ENCODE results near the gene DYRK1A. TPM values are rescaled to one million over a fixed set of nuclear protein-coding genes. Genes with fewer than 3 reads are reported as not detected.

DYRK1A gene
- total RNA-seq, 1 donor from 2014 or later = 72.9 TPM

GRCh38 chr21:37408464-37409193 lies 42.1 kb downstream of the DYRK1A start:
- intact Hi-C loops (cut with DNase I) = no loop called here
- DNase-seq (ENCODE audit: low spot score) = no peak

GRCh38 chr21:37410639-37411038 lies 44.1 kb downstream of the DYRK1A start:
- intact Hi-C loops (cut with DNase I) = no loop called here
- DNase-seq (ENCODE audit: low spot score) = no peak

GRCh38 chr21:37412603-37413360 lies 46.2 kb downstream of the DYRK1A start:
- no peak for DNase-seq (ENCODE audit: low spot score)
- intact Hi-C loops (cut with DNase I) = no loop called here

- no peak for DNase-seq (ENCODE audit: low spot score)
- intact Hi-C loops (cut with DNase I) = no loop called here
Measured at GRCh38 chr21:37413553-37414291, 47.1 kb downstream of the DYRK1A start.

GRCh38 chr21:37414292-37415253 lies 48.0 kb downstream of the DYRK1A start:
- intact Hi-C loops (cut with DNase I) = loop anchor here (5.0 kb wide), 1 partner anchor 32 kb away; no protein-coding TSS in a partner anchor
- no peak for DNase-seq (ENCODE audit: low spot score)

DNA sequence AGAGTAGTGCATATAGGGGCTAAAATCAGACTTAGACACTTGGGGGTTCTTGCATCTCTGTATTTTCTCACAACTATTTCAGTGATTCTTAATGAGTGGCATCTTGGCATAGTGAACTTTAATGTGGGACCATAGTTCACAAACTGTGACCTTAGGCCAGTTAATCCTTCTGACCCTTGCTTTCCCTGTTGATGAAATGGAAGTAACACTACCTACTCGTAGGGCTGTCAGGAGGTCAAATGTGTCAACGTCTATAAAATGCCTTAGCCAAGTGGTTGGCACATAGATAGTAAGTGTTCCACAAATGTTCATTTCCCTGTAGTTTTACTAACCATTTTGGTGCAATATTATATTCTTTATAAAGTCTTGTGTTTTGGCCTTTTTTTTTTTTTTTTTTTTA lies 49.4 kb downstream of the DYRK1A start:
- DNase-seq (ENCODE audit: low spot score) = no peak
- intact Hi-C loops (cut with DNase I) = loop anchor here (5.0 kb wide), 1 partner anchor 34 kb away; no protein-coding TSS in a partner anchor

DNA sequence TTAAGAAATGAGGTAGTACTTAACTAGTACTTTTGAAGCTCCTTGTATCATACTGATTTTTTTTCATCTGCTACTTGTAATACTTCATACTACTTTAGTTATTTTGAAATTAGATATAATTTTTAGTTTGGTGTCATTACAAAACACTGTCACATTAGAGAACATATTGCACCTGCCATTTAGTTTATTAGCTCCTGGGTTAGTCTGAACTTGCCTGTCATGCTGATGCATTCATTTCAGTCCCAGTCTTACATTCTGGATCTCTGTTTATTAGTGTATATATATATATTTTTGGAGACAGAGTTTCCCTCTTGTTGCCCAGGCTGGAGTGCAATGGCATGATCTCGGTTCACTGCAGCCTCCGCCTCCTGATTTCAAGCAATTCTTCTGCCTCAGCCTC lies 50.3 kb downstream of the DYRK1A start:
- intact Hi-C loops (cut with DNase I) = loop anchor here (5.0 kb wide), 1 partner anchor 35 kb away; no protein-coding TSS in a partner anchor
- no peak for DNase-seq (ENCODE audit: low spot score)

DNA sequence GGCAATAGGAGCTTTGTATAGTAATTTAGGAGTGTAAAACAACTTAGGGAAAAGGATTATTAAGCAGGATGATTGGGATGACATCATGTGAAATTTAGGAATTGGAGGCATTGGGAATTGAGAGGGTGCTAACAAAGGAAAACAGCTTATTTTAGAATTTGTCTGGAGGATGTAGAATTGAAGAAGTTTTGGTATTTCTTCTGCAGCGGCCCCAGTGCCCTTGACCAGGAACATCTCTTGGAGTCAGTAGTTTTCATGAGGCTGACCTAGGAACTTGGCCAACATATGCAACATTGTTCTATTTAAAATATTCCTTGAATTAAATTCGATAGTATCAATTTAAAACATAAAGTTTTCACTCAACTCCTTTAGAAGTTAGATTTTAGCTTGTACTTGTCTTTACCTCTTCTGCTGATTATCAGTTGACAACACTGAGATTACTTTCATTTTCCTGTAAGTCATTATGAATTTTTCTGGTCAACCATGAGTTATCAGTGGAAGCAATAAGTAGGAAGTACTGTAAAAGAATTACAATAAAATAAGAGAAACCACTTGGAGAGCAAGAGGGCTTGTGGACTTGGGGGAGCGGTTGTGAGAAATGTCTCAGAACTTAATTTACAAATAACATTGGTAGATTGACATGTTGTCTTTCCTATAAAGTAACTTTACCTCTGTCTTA lies 52.8 kb downstream of the DYRK1A start:
- no peak for DNase-seq (ENCODE audit: low spot score)
- intact Hi-C loops (cut with DNase I) = loop anchor here (5.0 kb wide), 1 partner anchor 37 kb away; no protein-coding TSS in a partner anchor

DNA sequence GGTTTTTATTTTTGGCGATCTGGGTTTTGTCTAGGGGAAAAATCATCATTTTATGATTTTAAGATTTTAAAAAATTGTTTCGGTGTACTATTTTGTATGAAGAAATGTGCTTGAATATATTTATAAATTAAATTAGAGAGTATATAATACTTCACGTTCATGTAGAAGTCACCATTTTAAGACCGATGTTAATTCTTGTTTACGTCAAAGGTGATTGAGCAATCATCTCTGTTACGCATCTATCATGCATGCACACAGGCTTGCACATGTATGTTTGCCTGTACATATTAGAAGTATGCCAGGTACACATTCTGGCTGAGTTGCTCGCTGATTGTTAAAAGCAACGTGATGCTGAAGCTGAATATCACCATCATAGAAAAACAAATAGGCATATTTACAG lies 54.7 kb downstream of the DYRK1A start:
- no peak for DNase-seq (ENCODE audit: low spot score)
- intact Hi-C loops (cut with DNase I) = no loop called here

DNA sequence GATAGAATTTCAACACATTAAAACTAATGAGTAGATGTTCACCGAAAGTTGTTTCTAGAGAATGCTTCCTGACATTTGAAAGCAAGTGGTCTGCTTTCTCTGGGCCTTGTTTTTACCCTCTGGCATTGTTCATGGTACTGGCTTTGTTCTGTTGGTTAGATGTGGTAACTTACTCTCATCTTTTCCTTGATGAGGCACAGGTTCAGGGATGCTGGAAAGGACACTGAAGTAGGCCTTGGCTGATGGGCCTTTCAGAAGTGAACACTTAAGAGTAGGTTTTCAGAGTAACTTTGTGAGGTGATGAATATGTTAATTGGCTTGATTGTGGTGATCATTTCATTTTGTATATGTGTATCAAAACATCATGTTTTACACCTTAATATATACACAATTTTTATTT lies 55.8 kb downstream of the DYRK1A start:
- intact Hi-C loops (cut with DNase I) = no loop called here
- no peak for DNase-seq (ENCODE audit: low spot score)

DNA sequence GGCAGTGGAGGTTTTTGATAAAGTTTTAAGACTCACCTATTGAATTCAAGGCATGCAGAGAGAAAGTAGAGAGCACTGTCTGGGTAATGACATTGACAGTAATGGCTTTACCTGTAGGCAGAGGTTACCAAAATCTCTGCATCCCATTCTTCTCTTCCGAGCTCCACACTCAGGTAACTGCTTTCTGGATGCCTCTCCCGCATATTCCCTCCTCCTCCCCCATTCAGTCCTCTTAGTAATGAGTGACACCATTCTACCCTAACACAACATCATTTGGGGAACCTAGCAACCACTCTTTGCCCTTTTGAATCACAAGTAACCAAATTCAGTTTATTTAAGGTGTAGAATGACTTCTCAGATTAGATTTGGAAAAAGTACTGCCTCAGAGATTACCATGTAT lies 56.5 kb downstream of the DYRK1A start:
- no peak for DNase-seq (ENCODE audit: low spot score)
- intact Hi-C loops (cut with DNase I) = no loop called here

- intact Hi-C loops (cut with DNase I) = no loop called here
- DNase-seq (ENCODE audit: low spot score) = no peak
Measured at GRCh38 chr21:37424396-37424795, 57.8 kb downstream of the DYRK1A start.

DNA sequence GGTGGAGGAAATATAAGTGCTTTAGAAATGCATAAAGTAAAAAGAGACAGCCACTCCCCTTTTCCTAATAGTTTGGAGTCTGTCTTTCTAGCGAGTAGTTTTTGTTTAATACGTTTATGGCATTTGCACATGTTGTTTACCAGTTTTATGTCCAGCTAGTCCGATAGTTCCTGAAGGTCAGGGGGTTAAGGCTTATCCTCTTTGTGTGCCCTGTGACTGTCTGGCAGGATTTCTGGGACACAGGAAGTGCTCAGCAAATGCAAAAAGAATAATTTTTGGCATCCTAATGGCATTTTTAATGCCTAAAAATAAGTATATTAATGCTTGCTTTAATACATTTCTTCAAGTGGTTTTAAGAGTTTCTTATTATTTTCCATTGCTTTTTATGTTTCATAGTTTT lies 58.4 kb downstream of the DYRK1A start:
- DNase-seq (ENCODE audit: low spot score) = no peak
- intact Hi-C loops (cut with DNase I) = no loop called here

GRCh38 chr21:37425684-37426083 lies 59.1 kb downstream of the DYRK1A start:
- intact Hi-C loops (cut with DNase I) = no loop called here
- no peak for DNase-seq (ENCODE audit: low spot score)

DNA sequence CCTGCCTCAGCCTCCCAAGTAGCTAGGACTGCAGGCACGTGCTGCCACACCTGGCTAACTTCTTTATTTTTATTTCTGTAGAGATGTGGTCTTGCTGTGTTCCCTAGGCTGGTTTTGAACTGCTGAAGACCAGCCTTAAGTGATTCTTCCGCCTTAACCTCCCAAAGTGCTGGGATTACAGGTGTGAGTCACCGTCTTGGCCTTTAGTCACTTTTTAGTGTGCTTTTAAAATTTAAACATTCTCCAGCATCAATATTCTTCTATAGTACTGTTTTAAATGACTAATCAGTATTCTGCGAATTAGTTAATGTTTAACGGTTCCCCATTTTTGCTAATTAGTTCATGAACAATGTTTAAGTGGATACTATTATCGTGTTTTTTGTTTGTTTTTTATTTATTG lies 60.6 kb downstream of the DYRK1A start:
- no peak for DNase-seq (ENCODE audit: low spot score)
- intact Hi-C loops (cut with DNase I) = no loop called here

DNA sequence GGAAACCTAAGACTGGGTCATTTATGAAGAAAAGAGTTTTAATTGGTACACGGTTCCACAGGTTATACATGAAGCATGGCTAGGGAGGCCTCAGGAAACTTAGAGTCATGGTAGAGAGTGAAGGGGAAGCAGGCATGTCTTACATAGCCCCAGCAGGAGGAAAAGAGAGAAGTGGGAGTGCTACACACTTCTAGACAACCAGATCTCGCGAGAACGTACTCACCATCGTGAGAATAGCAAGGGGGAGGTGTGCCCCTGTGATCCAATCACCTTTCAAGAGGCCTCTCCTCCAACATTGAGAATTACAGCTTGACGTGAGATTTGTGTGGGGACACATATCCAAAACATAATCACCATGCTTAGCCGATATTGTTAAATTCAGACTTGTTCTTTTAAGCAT lies 62.8 kb downstream of the DYRK1A start:
- intact Hi-C loops (cut with DNase I) = no loop called here

DNA sequence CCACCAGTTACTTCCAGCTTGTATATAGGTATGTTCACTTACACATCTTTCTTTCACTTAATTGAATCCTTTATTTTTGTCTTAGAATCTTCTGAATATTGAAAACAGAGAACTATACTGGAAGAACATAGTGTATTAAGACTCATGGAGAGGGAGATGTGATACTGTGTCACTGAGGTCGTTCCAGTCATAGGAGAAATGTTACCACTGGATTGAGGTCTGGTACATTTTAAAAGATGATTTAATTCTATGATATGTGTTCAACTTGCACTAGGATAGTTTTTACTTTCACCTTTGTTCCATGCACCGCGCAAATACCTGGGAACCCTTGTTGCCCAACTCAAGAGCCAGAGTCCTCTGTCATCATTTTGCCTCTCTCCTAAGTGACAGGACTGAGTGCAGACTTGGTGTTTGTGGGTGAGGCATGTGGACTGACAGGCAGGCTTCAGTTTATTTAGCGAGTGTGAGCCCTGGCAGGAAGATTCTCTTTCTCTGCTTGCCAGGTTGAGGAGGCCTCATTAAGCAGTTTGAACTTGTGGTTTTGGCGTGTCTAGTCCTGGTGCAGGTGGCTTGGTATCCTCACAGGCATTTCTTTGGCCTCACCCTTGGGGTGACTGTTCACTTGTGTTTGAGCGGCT lies 63.7 kb downstream of the DYRK1A start:
- DNase-seq (ENCODE audit: low spot score) = no peak
- intact Hi-C loops (cut with DNase I) = no loop called here

More for the DNA sequence above, 62.8 kb downstream of the DYRK1A start:
- no peak for DNase-seq (ENCODE audit: low spot score)

GRCh38 chr21:37431243-37431642 lies 64.7 kb downstream of the DYRK1A start:
- intact Hi-C loops (cut with DNase I) = no loop called here
- no peak for DNase-seq (ENCODE audit: low spot score)
